ENCODE data around the gene ARID4B. TPM values are rescaled to one million over a fixed set of nuclear protein-coding genes. Genes with fewer than 3 reads are reported as not detected.

Gene ARID4B
- polyA plus RNA-seq, 2 of the 4 experiments (the other 2 are of a cell fraction), result 14.9 to 16.0 TPM

- Histone ChIP-seq H3K4me2 (peak overlapping the region; percentile 91), H3K27ac (no peak overlapping the region), H3K9me3 (no peaks in the 10 kb centered on the region), H3K4me3 (peak overlapping the region; percentile 65; the same call in 1 of the 3 replicates), H3K4me1 (peaks cover 29% of the 10 kb centered on the region)
- no peak for ATAC-seq
- no peak for FAIRE-seq
- ChIA-PET CTCF (interaction anchor here (0.6 to 1.5 kb wide), 4 partner anchors 10 to 80 kb away, joined by 3 to 4 read pairs (median 3); no protein-coding TSS in a partner anchor), POLR2A (interaction anchor here (0.9 kb wide), 1 partner anchor 36 kb away, joined by 4 read pairs; the partner anchor contains the start of gene TBCE)
- no peak for TF ChIP-seq MAFK (IDR thresholded peaks at IDR 0.05; ENCODE audit: partially characterized antibody)
- TF ChIP-seq, protein P1, sequence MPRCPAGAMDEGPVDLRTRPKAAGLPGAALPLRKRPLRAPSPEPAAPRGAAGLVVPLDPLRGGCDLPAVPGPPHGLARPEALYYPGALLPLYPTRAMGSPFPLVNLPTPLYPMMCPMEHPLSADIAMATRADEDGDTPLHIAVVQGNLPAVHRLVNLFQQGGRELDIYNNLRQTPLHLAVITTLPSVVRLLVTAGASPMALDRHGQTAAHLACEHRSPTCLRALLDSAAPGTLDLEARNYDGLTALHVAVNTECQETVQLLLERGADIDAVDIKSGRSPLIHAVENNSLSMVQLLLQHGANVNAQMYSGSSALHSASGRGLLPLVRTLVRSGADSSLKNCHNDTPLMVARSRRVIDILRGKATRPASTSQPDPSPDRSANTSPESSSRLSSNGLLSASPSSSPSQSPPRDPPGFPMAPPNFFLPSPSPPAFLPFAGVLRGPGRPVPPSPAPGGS (IDR thresholded peaks at IDR 0.05), result no peak
- 54% methylated on average over 3 of the region's 3 CpGs for WGBS (ENCODE audit: missing lambda C conversion rate)
- DNase-seq (ENCODE audit: low read depth in 1 of 2, low spot score in 1 of 2), result no peak
Observed at GRCh38 chr1:235331401-235331800, 3.4 kb upstream of the ARID4B start.

GRCh38 chr1:235330918-235331285 is 2.9 kb upstream of the ARID4B start:
- ChIA-PET CTCF (interaction anchor here (0.6 to 1.5 kb wide), 3 partner anchors 10 to 79 kb away, joined by 3 to 4 read pairs (median 3); no protein-coding TSS in a partner anchor), POLR2A (no interaction called here)
- FAIRE-seq (no peak), ATAC-seq (no peak), DNase-seq (ENCODE audit: low read depth in 1 of 2, low spot score in 1 of 2) (no peak)
- H3K4me3 ChIP-seq, result peak overlapping the region; percentile 65; the same call in 1 of the 3 replicates
- H3K4me2 ChIP-seq, result peak overlapping the region; percentile 91
- 87% methylated on average over 5 of the region's 5 CpGs for WGBS (ENCODE audit: missing lambda C conversion rate)
- H3K9me3 ChIP-seq, result no peaks in the 10 kb centered on the region
- no peak for TF ChIP-seq TFCP2L1 (CRISPR knock-in tag; IDR thresholded peaks at IDR 0.05)
- no peak overlapping the region for H3K27ac ChIP-seq
- peaks cover 32% of the 10 kb centered on the region for H3K4me1 ChIP-seq

DNA sequence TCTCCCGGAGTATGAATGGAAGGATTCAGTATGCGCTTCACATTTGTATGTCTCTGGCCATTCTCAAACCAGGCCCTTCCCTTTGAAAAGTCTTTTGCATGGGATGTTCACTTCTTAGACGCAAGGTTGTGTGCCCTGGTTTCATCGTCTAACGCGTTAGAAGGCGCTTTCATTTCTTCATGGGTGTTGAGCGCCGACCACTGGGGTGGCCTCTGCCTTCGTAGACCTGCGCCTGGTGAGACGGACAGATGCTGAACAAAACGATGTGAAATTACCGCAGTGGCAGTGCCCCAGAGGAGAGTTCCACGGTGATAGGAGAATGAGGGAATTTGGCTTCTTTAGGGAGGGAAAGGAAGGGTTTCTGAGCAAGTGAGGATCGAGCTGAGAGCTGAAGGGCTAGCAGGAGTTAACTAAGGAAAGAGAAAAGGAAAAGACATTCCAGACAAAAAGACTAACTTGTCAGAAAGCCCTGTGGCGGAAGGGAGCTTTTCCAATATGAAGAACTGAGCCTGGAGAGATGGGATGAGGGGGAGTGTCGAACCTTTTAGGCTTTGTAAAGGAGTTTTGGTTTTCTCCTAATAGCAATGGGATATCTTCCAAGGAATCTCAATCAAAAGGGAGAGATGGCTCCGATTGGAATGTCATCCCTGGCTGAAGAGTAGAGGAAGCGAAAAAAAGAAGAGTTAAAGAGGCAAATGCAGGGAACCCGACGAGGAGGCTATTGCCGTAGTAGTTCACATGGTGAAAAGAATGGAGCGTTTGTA is 1.3 kb upstream of the ARID4B start:
- CTCF ChIA-PET, result interaction anchor here (0.6 to 6.7 kb wide), 4 partner anchors 10 to 156 kb away, joined by 3 to 37 read pairs (median 4); no protein-coding TSS in a partner anchor
- ATAC-seq (peak; percentile 7 to 14; a peak in 4 of 6 replicates), FAIRE-seq (no peak), DNase-seq (ENCODE audit: low read depth in 1 of 2, low spot score in 1 of 2) (peak in 1 of 2 experiments; percentile 50)
- Histone ChIP-seq H3K4me1 (peaks cover 48% of the 10 kb centered on the region), H3K27ac (peak overlapping the region; percentile 88 to 90), H3K4me2 (peak overlapping the region; percentile 91), H3K9me3 (no peaks in the 10 kb centered on the region), H3K4me3 (peak overlapping the region; percentile 65)
- POLR2A ChIA-PET, result interaction anchor here (0.6 to 2.2 kb wide), 9 partner anchors 8 to 168 kb away, joined by 3 to 14 read pairs (median 4); partner anchors contain the start of genes RBM34 and TBCE
- WGBS (ENCODE audit: missing lambda C conversion rate), result 3% methylated on average over 24 of the region's 24 CpGs
- TF ChIP-seq CTCF (IDR thresholded peaks at IDR 0.05), result 0 out of 3 replicates have a peak, but pooled peaks have one; percentile 7
- no peak for TF ChIP-seq HMGXB4 (CRISPR knock-in tag; IDR thresholded peaks at IDR 0.05; ENCODE audit: borderline replicate concordance)
- no peak for TF ChIP-seq EHF (CRISPR knock-in tag; IDR thresholded peaks at IDR 0.05)
- peak; percentile 3; the same call in 1 of the 3 replicates for TF ChIP-seq SMC3 (IDR thresholded peaks at IDR 0.05)

DNA sequence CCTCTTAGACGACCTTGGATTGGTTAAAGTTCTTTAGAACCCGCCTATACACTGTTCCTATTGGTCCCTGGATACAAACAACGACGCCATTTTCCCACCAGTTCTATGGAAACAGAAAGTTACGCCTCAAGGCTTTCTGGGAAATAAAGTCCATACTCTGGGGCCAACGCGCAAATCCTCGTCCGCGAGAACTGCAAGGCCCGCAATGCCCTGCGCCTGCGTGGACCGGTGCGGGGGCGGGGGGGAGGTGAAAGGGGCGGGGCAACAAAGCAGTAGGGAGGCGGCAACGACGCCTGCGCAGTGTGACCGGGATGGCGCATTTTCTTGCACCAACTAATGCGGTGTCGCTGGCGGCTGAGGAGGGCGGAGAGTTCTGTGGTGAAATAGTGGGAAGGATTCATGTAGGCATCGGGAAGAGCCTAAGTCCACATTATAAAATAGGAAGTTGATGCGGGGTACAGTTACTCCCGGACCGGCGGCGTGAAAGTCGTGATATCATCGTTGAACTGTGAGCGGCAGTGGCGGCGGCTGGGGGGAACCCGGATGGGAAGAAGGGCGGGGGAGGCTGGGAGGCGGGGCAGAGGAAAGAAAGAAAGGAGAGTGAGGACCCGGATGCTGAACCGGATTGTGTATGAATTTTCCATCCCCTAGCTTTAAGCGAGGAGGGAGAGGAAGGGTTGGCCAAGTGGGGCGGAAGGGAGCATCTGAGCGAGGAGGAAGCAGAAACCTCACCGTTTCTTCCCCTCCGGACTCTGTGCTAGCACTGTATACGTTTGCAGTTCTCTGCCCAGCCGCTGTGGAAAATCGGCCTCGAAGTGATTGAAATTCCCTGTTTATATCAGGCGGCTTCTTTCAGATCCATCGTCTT is 526 bp upstream of the ARID4B start, which contains the start of gene GGPS1:
Gene GGPS1, plus strand, starts transcription at position 300 of the 868 bp plus-strand sequence. CDS start 6,695 bp downstream, outside the sequence.
- WGBS (ENCODE audit: missing lambda C conversion rate), result 2% methylated on average over 41 of the region's 54 CpGs
- Histone ChIP-seq H3K27ac (peak within 1 kb of the TSS; percentile 88 to 94), H3K9me3 (no peaks in the 10 kb centered on the region), H3K4me2 (peak within 1 kb of the TSS; percentile 91), H3K4me3 (peak within 1 kb of the TSS; percentile 96), H3K4me1 (peaks cover 48% of the 10 kb centered on the region)
- peak; percentile 85 to 93 for ATAC-seq
- peak; percentile 94 to 100 for DNase-seq (ENCODE audit: low read depth in 1 of 2, low spot score in 1 of 2)
- no peak for FAIRE-seq
- POLR2A ChIA-PET, result interaction anchor here (0.6 to 2.2 kb wide), 19 partner anchors 9 to 722 kb away, joined by 3 to 14 read pairs (median 4); partner anchors contain the start of genes RBM34 and TBCE
- CTCF ChIA-PET, result interaction anchor here (1.0 to 6.7 kb wide), 2 partner anchors 32 to 88 kb away, joined by 3 to 37 read pairs; no protein-coding TSS in a partner anchor
- TF ChIP-seq FOXS1 (CRISPR knock-in tag; IDR thresholded peaks at IDR 0.05), result no peak
- TF ChIP-seq HOXB5 (CRISPR knock-in tag; IDR thresholded peaks at IDR 0.05), result no peak
- TF ChIP-seq PHF8 (IDR thresholded peaks at IDR 0.05; ENCODE audit: borderline replicate concordance, low read depth), result peak; percentile 82
- no peak for TF ChIP-seq ATOH8 (CRISPR knock-in tag; IDR thresholded peaks at IDR 0.05; ENCODE audit: low read depth)
- TF ChIP-seq, protein P2, sequence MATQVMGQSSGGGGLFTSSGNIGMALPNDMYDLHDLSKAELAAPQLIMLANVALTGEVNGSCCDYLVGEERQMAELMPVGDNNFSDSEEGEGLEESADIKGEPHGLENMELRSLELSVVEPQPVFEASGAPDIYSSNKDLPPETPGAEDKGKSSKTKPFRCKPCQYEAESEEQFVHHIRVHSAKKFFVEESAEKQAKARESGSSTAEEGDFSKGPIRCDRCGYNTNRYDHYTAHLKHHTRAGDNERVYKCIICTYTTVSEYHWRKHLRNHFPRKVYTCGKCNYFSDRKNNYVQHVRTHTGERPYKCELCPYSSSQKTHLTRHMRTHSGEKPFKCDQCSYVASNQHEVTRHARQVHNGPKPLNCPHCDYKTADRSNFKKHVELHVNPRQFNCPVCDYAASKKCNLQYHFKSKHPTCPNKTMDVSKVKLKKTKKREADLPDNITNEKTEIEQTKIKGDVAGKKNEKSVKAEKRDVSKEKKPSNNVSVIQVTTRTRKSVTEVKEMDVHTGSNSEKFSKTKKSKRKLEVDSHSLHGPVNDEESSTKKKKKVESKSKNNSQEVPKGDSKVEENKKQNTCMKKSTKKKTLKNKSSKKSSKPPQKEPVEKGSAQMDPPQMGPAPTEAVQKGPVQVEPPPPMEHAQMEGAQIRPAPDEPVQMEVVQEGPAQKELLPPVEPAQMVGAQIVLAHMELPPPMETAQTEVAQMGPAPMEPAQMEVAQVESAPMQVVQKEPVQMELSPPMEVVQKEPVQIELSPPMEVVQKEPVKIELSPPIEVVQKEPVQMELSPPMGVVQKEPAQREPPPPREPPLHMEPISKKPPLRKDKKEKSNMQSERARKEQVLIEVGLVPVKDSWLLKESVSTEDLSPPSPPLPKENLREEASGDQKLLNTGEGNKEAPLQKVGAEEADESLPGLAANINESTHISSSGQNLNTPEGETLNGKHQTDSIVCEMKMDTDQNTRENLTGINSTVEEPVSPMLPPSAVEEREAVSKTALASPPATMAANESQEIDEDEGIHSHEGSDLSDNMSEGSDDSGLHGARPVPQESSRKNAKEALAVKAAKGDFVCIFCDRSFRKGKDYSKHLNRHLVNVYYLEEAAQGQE (IDR thresholded peaks at IDR 0.05), result peak; percentile 46; the same call in 1 of the 2 replicates
